ENCODE measurements around the gene HADHA. TPM values are rescaled to one million over a fixed set of nuclear protein-coding genes. Genes with fewer than 3 reads are reported as not detected.

HADHA gene
- total RNA-seq, 1 experiment from 2014 or later = 118 TPM

DNA sequence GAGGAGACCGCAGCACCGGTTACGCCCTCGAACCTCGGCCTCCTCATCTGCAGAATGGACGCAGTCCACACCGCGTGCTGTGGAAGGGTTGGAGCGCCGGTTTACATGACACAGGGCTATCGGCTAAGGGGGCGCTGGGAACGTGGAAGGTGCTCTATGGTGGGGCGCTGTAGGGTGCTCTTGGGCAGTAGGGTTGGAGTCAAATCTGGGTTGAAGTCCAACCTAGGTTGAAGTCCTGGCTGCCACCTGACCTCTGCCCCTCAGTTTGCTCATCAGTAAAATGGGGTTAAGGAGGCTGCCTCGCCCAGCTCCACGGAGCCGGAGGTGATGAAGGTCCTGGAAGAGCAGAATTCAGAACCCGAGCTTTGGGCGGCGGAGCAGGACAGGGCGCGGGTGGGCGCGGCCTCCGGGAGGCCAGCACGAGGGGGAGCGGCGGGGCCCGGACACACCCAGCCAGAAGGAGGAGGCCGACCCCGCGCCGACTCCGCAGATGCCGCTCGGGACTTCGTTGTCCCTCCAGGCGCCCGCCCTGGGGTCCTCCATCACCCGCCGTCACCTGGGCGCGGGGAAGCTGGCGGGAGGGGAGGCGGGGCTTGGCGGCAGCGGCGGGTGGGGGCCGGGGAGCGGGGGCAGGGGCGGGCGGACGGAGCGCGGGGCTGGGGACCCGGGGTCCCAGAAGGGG, 72.1 kb downstream of the HADHA start (continued):
- TF ChIP-seq, protein P1, sequence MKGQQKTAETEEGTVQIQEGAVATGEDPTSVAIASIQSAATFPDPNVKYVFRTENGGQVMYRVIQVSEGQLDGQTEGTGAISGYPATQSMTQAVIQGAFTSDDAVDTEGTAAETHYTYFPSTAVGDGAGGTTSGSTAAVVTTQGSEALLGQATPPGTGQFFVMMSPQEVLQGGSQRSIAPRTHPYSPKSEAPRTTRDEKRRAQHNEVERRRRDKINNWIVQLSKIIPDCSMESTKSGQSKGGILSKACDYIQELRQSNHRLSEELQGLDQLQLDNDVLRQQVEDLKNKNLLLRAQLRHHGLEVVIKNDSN (CRISPR knock-in tag; IDR thresholded peaks at IDR 0.05) = no peak
- no peak for TF ChIP-seq TEAD4 (CRISPR knock-in tag; IDR thresholded peaks at IDR 0.05)
- TF ChIP-seq, protein P2, sequence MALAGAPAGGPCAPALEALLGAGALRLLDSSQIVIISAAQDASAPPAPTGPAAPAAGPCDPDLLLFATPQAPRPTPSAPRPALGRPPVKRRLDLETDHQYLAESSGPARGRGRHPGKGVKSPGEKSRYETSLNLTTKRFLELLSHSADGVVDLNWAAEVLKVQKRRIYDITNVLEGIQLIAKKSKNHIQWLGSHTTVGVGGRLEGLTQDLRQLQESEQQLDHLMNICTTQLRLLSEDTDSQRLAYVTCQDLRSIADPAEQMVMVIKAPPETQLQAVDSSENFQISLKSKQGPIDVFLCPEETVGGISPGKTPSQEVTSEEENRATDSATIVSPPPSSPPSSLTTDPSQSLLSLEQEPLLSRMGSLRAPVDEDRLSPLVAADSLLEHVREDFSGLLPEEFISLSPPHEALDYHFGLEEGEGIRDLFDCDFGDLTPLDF (CRISPR knock-in tag; IDR thresholded peaks at IDR 0.05) = no peak
- TF ChIP-seq, protein P3, sequence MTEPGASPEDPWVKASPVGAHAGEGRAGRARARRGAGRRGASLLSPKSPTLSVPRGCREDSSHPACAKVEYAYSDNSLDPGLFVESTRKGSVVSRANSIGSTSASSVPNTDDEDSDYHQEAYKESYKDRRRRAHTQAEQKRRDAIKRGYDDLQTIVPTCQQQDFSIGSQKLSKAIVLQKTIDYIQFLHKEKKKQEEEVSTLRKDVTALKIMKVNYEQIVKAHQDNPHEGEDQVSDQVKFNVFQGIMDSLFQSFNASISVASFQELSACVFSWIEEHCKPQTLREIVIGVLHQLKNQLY (CRISPR knock-in tag; IDR thresholded peaks at IDR 0.05) = no peak
- TF ChIP-seq, protein P4, sequence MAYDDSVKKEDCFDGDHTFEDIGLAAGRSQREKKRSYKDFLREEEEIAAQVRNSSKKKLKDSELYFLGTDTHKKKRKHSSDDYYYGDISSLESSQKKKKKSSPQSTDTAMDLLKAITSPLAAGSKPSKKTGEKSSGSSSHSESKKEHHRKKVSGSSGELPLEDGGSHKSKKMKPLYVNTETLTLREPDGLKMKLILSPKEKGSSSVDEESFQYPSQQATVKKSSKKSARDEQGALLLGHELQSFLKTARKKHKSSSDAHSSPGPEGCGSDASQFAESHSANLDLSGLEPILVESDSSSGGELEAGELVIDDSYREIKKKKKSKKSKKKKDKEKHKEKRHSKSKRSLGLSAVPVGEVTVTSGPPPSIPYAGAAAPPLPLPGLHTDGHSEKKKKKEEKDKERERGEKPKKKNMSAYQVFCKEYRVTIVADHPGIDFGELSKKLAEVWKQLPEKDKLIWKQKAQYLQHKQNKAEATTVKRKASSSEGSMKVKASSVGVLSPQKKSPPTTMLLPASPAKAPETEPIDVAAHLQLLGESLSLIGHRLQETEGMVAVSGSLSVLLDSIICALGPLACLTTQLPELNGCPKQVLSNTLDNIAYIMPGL (CRISPR knock-in tag; IDR thresholded peaks at IDR 0.05) = no peak
- no peak for TF ChIP-seq TCF7 (CRISPR knock-in tag; IDR thresholded peaks at IDR 0.05; ENCODE audit: low read depth)
- TF ChIP-seq, protein P5, sequence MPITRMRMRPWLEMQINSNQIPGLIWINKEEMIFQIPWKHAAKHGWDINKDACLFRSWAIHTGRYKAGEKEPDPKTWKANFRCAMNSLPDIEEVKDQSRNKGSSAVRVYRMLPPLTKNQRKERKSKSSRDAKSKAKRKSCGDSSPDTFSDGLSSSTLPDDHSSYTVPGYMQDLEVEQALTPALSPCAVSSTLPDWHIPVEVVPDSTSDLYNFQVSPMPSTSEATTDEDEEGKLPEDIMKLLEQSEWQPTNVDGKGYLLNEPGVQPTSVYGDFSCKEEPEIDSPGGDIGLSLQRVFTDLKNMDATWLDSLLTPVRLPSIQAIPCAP (CRISPR knock-in tag; IDR thresholded peaks at IDR 0.05) = no peak
- no peak for TF ChIP-seq NR2C2 (CRISPR knock-in tag; IDR thresholded peaks at IDR 0.05)
- no peak for TF ChIP-seq HMGA2 (CRISPR knock-in tag; IDR thresholded peaks at IDR 0.05)
- TF ChIP-seq ZBTB21 (CRISPR knock-in tag; IDR thresholded peaks at IDR 0.05; ENCODE audit: borderline replicate concordance) = no peak
- TF ChIP-seq FOXK1 (CRISPR knock-in tag; IDR thresholded peaks at IDR 0.05) = no peak
- TF ChIP-seq, protein P6, sequence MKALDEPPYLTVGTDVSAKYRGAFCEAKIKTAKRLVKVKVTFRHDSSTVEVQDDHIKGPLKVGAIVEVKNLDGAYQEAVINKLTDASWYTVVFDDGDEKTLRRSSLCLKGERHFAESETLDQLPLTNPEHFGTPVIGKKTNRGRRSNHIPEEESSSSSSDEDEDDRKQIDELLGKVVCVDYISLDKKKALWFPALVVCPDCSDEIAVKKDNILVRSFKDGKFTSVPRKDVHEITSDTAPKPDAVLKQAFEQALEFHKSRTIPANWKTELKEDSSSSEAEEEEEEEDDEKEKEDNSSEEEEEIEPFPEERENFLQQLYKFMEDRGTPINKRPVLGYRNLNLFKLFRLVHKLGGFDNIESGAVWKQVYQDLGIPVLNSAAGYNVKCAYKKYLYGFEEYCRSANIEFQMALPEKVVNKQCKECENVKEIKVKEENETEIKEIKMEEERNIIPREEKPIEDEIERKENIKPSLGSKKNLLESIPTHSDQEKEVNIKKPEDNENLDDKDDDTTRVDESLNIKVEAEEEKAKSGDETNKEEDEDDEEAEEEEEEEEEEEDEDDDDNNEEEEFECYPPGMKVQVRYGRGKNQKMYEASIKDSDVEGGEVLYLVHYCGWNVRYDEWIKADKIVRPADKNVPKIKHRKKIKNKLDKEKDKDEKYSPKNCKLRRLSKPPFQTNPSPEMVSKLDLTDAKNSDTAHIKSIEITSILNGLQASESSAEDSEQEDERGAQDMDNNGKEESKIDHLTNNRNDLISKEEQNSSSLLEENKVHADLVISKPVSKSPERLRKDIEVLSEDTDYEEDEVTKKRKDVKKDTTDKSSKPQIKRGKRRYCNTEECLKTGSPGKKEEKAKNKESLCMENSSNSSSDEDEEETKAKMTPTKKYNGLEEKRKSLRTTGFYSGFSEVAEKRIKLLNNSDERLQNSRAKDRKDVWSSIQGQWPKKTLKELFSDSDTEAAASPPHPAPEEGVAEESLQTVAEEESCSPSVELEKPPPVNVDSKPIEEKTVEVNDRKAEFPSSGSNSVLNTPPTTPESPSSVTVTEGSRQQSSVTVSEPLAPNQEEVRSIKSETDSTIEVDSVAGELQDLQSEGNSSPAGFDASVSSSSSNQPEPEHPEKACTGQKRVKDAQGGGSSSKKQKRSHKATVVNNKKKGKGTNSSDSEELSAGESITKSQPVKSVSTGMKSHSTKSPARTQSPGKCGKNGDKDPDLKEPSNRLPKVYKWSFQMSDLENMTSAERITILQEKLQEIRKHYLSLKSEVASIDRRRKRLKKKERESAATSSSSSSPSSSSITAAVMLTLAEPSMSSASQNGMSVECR (CRISPR knock-in tag; IDR thresholded peaks at IDR 0.05; ENCODE audit: borderline replicate concordance) = 0 out of 2 replicates have a peak, but pooled peaks have one; percentile 17
- no peak for TF ChIP-seq ZNF396 (CRISPR knock-in tag; IDR thresholded peaks at IDR 0.05; ENCODE audit: borderline replicate concordance)
- TF ChIP-seq, protein P7, sequence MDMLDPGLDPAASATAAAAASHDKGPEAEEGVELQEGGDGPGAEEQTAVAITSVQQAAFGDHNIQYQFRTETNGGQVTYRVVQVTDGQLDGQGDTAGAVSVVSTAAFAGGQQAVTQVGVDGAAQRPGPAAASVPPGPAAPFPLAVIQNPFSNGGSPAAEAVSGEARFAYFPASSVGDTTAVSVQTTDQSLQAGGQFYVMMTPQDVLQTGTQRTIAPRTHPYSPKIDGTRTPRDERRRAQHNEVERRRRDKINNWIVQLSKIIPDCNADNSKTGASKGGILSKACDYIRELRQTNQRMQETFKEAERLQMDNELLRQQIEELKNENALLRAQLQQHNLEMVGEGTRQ (CRISPR knock-in tag; IDR thresholded peaks at IDR 0.05) = peak; percentile 41; the same call in 1 of the 2 replicates
- TF ChIP-seq FOXP1 (CRISPR knock-in tag; IDR thresholded peaks at IDR 0.05; ENCODE audit: borderline replicate concordance) = no peak
- TF ChIP-seq, protein P8, sequence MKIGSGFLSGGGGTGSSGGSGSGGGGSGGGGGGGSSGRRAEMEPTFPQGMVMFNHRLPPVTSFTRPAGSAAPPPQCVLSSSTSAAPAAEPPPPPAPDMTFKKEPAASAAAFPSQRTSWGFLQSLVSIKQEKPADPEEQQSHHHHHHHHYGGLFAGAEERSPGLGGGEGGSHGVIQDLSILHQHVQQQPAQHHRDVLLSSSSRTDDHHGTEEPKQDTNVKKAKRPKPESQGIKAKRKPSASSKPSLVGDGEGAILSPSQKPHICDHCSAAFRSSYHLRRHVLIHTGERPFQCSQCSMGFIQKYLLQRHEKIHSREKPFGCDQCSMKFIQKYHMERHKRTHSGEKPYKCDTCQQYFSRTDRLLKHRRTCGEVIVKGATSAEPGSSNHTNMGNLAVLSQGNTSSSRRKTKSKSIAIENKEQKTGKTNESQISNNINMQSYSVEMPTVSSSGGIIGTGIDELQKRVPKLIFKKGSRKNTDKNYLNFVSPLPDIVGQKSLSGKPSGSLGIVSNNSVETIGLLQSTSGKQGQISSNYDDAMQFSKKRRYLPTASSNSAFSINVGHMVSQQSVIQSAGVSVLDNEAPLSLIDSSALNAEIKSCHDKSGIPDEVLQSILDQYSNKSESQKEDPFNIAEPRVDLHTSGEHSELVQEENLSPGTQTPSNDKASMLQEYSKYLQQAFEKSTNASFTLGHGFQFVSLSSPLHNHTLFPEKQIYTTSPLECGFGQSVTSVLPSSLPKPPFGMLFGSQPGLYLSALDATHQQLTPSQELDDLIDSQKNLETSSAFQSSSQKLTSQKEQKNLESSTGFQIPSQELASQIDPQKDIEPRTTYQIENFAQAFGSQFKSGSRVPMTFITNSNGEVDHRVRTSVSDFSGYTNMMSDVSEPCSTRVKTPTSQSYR (CRISPR knock-in tag; IDR thresholded peaks at IDR 0.05) = no peak
